CD4-positive, alpha-beta memory T cell (primary cell): ENCODE results near the gene DSTN. TPM values are rescaled to one million over a fixed set of nuclear protein-coding genes. Genes with fewer than 3 reads are reported as not detected.

Experiments
- CTCF ChIA-PET: fragments of 350-600 bp; sonication (Branson Sonifier 250); formaldehyde crosslinking; loops from one replicate; lab custom pipeline; 2021; ENCODE audit warnings: inconsistent platforms; ENCODE audit not compliant: partially characterized antibody; lab: Charles Lee
- POLR2A ChIA-PET: fragments of 350-600 bp; sonication (Branson Sonifier 250); formaldehyde crosslinking; loops from one replicate; lab custom pipeline; 2021; ENCODE audit not compliant: partially characterized antibody; lab: Charles Lee
- DNase-seq, 5 donors: peaks; one replicate each; pipeline versions ENCODE4 v3.0.0 to v3.0.0-alpha.2; 2020 to 2022; ENCODE audit warnings: mixed read lengths in 1 of 5
- H3K27ac ChIP-seq: one replicate; pipeline ENCODE4 v1.7.0; 2013; ENCODE audit warnings: low read depth, low read length
- H3K27me3 ChIP-seq: 2 replicates; pipeline ENCODE4 v1.7.0; 2013; ENCODE audit warnings: mild to moderate bottlenecking, low read length, moderate library complexity; ENCODE audit not compliant: insufficient read depth
- H3K36me3 ChIP-seq: 2 replicates; pipeline ENCODE4 v1.7.0; 2013; ENCODE audit warnings: mild to moderate bottlenecking, low read length, moderate library complexity; ENCODE audit not compliant: insufficient read depth
- H3K4me1 ChIP-seq: 2 replicates; pipeline ENCODE4 v1.7.0; 2013; ENCODE audit warnings: mild to moderate bottlenecking, low read length, moderate library complexity; ENCODE audit not compliant: insufficient read depth
- H3K4me3 ChIP-seq, 2 donors: one replicate each; pipeline ENCODE4 v1.7.0; 2013; ENCODE audit warnings: low read length in 2 of 2, mild to moderate bottlenecking in 1 of 2
- H3K9me3 ChIP-seq, 2 donors: one replicate each; pipeline ENCODE4 v1.7.0; 2013; ENCODE audit warnings: low read length in 2 of 2, control low read depth in 1 of 2; ENCODE audit not compliant: control insufficient read depth in 1 of 2
- H3K27ac Mint-ChIP-seq, 7 donors: one replicate each; pipeline ENCODE4 v1.8.0; 2020 to 2021; ENCODE audit warnings: mixed read lengths in 7 of 7, mild to moderate bottlenecking in 6 of 7, inconsistent platforms in 3 of 7, moderate library complexity in 3 of 7
- H3K27me3 Mint-ChIP-seq, 2 donors: one replicate each; pipeline ENCODE4 v1.8.0; 2020 to 2021; ENCODE audit warnings: mixed read lengths in 2 of 2
- H3K36me3 Mint-ChIP-seq, 2 donors: one replicate each; pipeline ENCODE4 v1.8.0; 2020 to 2021; ENCODE audit warnings: mixed read lengths in 2 of 2, inconsistent platforms in 1 of 2, mild to moderate bottlenecking in 1 of 2
- H3K4me1 Mint-ChIP-seq, 4 donors: one replicate each; pipeline ENCODE4 v1.8.0; 2020 to 2021; ENCODE audit warnings: mixed read lengths in 4 of 4, mild to moderate bottlenecking in 1 of 4
- H3K4me3 Mint-ChIP-seq, 8 donors: one replicate each; pipeline ENCODE4 v1.8.0; 2020 to 2021; ENCODE audit warnings: mixed read lengths in 8 of 8, mild to moderate bottlenecking in 7 of 8, moderate library complexity in 6 of 8, inconsistent platforms in 3 of 8
- H3K9me3 Mint-ChIP-seq, 8 donors: one replicate each; pipeline ENCODE4 v1.8.0; 2020 to 2021; ENCODE audit warnings: mixed read lengths in 8 of 8, mild to moderate bottlenecking in 5 of 8, inconsistent platforms in 3 of 8, moderate library complexity in 1 of 8
- intact Hi-C: fragments of 100-400 bp; cut with micrococcal nuclease; formaldehyde crosslinking; loops from one replicate; pipeline ENCODE4 v1.15.1; 2023
- polyA plus RNA-seq, 2 donors: library from polyadenylated mRNA; unstranded; fragments of 300-500 nt; fragmentation: Illumina TruSeq; gene quantifications; one replicate each; pipeline ENCODE4 v1.2.3, GENCODE V29; 2021
- total RNA-seq, 2 experiments: library from RNA; stranded (reverse); gene quantifications; one replicate each; pipeline ENCODE4 v1.2.3, GENCODE V29; 2021

The DSTN gene
- total and polyA plus RNA-seq, 4 experiments from 2014 or later = 43.1 to 212 (median 98.3) TPM

DNA sequence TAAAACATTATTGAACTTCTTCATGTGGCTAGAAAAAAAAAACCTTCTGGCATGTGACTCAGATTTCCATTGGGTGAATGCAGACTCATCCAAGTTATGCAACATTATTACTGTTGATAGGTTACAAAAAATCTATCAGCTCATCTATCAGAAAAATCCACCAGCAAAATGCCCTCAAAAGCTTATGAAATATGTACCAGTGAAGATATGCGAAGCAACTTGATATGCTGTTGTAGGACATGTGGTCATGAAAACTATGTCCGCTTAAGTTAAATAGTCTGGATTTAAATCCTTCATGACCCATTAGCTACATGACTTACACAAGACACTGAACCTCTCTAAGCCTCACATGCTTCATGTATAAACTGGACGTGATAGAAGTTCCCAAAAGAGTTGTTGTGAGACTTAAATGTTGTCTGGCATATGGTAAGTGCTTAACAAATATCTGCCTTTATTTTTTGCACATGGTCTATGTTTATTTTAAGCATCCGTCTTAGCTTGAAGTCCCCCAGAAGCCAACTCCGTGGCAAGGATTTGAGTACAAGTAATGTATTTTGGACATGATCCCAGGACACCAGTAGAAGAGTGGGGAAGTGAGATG, 26.2 kb upstream of the DSTN start:
- H3K4me3 ChIP-seq = no peak overlapping the region
- no peaks in the 10 kb centered on the region for H3K36me3 ChIP-seq
- ChIA-PET POLR2A (no interaction called here), CTCF (interaction anchor here (0.6 to 0.9 kb wide), 3 partner anchors 59 to 460 kb away, joined by 3 read pairs; partner anchors contain the start of gene RRBP1)
- peaks cover 12 to 15% of the 10 kb centered on the region in 2 donors for H3K27me3 Mint-ChIP-seq
- H3K36me3 Mint-ChIP-seq = no peaks in the 10 kb centered on the region
- no peaks in the 10 kb centered on the region for H3K4me1 Mint-ChIP-seq
- intact Hi-C loops = no loop called here
- H3K4me1 ChIP-seq = no peaks in the 10 kb centered on the region
- DNase-seq = no peak
- no peak overlapping the region for H3K27ac Mint-ChIP-seq
- no peak overlapping the region for H3K27ac ChIP-seq
- peaks cover 6% of the 10 kb centered on the region for H3K27me3 ChIP-seq
- H3K9me3 Mint-ChIP-seq = no peaks in the 10 kb centered on the region
- H3K9me3 ChIP-seq = no peaks in the 10 kb centered on the region
- H3K4me3 Mint-ChIP-seq = no peak overlapping the region

DNA sequence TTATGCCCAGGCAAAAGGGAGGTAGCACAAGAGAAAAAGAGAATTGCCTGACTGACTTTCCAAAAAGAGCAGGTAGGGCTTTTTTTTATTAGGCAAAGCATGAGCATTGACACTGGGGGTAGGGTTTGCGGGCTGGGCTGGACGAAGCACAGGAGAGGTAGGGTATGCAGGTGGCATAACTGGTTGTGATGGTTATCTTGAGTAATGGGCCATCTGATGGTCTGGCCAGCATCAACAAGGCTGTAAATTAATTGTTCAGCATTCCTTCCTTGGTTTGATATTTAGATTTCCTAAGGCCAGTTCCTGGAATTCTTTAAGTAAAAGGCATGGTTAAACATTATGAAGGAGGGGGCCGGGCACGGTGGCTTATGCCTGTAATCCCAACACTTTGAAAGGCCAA, 24.7 kb upstream of the DSTN start:
- Histone ChIP-seq H3K9me3 (no peaks in the 10 kb centered on the region), H3K36me3 (no peaks in the 10 kb centered on the region), H3K27ac (no peak overlapping the region), H3K4me3 (no peak overlapping the region), H3K27me3 (peaks cover 6% of the 10 kb centered on the region), H3K4me1 (no peaks in the 10 kb centered on the region)
- ChIA-PET CTCF (no interaction called here), POLR2A (no interaction called here)
- no peaks in the 10 kb centered on the region for H3K4me1 Mint-ChIP-seq
- DNase-seq = no peak
- no peaks in the 10 kb centered on the region for H3K9me3 Mint-ChIP-seq
- H3K36me3 Mint-ChIP-seq = no peaks in the 10 kb centered on the region
- H3K27ac Mint-ChIP-seq = no peak overlapping the region
- intact Hi-C loops = no loop called here
- H3K4me3 Mint-ChIP-seq = no peak overlapping the region
- H3K27me3 Mint-ChIP-seq = peaks cover 12 to 13% of the 10 kb centered on the region in 2 donors

DNA sequence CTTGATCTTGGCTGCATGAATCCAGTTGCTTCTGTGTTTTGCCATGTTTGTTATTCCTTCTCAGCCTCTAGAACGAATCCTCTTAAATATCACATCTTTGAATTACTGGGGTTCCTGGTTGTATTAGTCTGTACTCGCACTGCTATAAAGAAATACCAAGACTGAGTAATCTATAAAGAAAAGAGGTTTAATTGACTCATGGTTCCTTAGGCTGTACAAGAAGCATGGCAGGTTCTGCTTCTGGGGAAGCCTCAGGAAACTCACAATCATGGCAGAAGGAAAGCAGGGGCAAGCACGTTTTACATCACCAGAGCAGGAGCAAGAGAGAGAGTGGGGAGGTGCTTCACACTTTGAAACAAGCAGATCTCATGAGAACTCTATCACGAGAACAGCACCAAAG, 20.7 kb upstream of the DSTN start:
- Mint-ChIP-seq H3K27me3 (peaks cover 2 to 4% of the 10 kb centered on the region in 2 donors), H3K36me3 (no peaks in the 10 kb centered on the region), H3K27ac (no peak overlapping the region), H3K4me3 (no peak overlapping the region), H3K9me3 (no peaks in the 10 kb centered on the region), H3K4me1 (no peaks in the 10 kb centered on the region)
- H3K36me3 ChIP-seq = no peaks in the 10 kb centered on the region
- DNase-seq = no peak
- intact Hi-C loops = no loop called here
- no peaks in the 10 kb centered on the region for H3K4me1 ChIP-seq
- H3K4me3 ChIP-seq = no peak overlapping the region
- H3K9me3 ChIP-seq = no peaks in the 10 kb centered on the region
- peaks cover 3% of the 10 kb centered on the region for H3K27me3 ChIP-seq
- POLR2A ChIA-PET = no interaction called here
- H3K27ac ChIP-seq = no peak overlapping the region
- CTCF ChIA-PET = no interaction called here

DNA sequence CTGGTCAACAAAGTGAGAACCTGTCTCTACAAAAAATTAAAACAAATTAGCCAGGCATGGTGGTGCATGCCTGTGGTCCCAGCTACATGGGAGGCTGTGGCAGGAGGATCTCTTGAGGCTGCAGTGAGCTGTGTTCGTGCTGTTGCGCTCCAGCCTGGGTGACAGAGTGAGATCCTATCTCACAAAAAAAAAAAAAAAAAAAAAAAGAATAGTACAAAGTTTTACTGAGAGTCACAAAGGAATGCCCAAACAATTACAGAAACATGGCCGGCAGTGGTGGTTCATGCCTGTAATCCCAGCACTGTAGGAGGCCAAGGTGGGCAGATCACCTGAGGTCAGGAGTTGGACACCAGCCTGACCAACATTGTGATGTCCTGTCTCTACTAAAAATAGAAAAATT, 14.8 kb upstream of the DSTN start:
- no peak for DNase-seq

DNA sequence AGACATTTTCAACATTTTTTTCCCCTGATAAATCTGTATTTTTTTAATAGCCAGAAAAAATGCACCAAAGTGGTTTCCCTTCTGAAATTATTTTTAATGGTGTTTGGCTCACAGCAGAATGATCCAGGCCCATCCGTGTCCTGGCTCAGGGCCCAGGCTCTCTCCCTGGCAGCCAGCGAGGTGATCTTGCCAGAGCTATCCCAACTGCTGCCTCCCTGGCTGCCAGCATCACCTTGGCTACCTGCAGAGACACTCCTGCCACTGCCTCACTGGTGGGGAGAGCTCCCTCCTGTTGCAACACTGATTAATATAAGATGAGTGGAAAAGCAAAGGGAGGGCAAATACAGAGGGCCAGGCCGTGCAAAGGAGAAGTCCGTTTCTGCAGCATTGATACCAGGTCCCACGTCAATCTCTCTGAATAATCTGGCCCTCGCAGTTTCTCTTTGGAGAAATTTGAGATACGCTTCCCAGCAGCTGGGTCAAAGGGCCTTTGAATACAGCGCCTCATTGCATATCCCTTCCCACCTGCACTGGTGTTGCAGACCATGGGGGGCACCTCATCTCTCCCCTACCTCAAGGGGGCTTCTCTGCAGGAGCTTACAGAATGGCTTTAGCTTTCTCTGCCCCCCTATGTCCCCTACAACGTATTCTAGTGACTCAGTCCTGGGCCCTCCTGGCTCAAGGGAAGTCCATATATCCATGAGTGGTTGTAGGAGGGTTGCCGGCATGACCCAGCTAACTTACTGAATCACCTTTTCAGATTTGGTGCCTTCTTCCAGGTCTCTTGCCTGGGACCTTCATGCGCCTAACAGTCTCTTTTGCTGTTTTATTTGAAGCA, 12.8 kb upstream of the DSTN start:
- Mint-ChIP-seq H3K9me3 (no peaks in the 10 kb centered on the region), H3K36me3 (no peaks in the 10 kb centered on the region), H3K27me3 (no peaks in the 10 kb centered on the region), H3K27ac (peak overlapping the region in 1 of 7 donors; percentile 26), H3K4me1 (peaks cover 3 to 9% (median 4%) of the 10 kb centered on the region in 4 donors), H3K4me3 (no peak overlapping the region)
- no peak for DNase-seq
- Histone ChIP-seq H3K4me1 (no peaks in the 10 kb centered on the region), H3K27ac (no peak overlapping the region), H3K4me3 (no peak overlapping the region), H3K36me3 (no peaks in the 10 kb centered on the region), H3K27me3 (no peaks in the 10 kb centered on the region), H3K9me3 (no peaks in the 10 kb centered on the region)
- ChIA-PET POLR2A (interaction anchor here (1.2 to 2.5 kb wide), 2 partner anchors 13 to 53 kb away, joined by 4 to 8 read pairs; partner anchors contain the start of gene DSTN), CTCF (interaction anchor here (1.2 kb wide), 1 partner anchor 341 kb away, joined by 3 read pairs; no protein-coding TSS in a partner anchor)
- intact Hi-C loops = no loop called here

More for the DNA sequence above, 14.8 kb upstream of the DSTN start:
- H3K27me3 Mint-ChIP-seq = no peaks in the 10 kb centered on the region
- no peaks in the 10 kb centered on the region for H3K9me3 Mint-ChIP-seq
- Histone ChIP-seq H3K27me3 (no peaks in the 10 kb centered on the region), H3K4me3 (no peak overlapping the region), H3K36me3 (no peaks in the 10 kb centered on the region), H3K27ac (no peak overlapping the region), H3K4me1 (no peaks in the 10 kb centered on the region), H3K9me3 (no peaks in the 10 kb centered on the region)
- ChIA-PET CTCF (no interaction called here), POLR2A (no interaction called here)
- intact Hi-C loops = no loop called here
- no peaks in the 10 kb centered on the region for H3K36me3 Mint-ChIP-seq
- H3K27ac Mint-ChIP-seq = no peak overlapping the region
- no peak overlapping the region for H3K4me3 Mint-ChIP-seq
- peaks cover 3 to 9% (median 4%) of the 10 kb centered on the region in 4 donors for H3K4me1 Mint-ChIP-seq

DNA sequence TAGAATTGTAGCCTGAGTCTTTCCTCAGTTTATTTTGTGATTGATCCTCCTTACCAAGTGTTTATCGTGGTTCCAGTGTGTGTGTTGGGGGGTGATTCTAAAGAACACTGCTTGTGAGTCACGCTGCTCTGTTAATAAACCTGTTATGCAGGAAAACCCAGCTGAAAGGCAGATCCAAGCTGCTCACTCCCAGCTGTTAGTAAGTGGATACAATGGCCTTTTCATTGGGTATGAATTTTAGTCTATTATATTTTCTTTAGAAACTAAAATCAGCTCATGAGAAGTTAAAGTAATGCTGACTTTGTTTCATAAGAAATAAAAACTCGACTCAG, 12.2 kb upstream of the DSTN start:
- Histone ChIP-seq H3K4me3 (no peak overlapping the region), H3K4me1 (no peaks in the 10 kb centered on the region), H3K27ac (no peak overlapping the region), H3K27me3 (no peaks in the 10 kb centered on the region), H3K36me3 (no peaks in the 10 kb centered on the region), H3K9me3 (no peaks in the 10 kb centered on the region)
- CTCF ChIA-PET = interaction anchor here (1.2 kb wide), 1 partner anchor 340 kb away, joined by 3 read pairs; no protein-coding TSS in a partner anchor
- POLR2A ChIA-PET = interaction anchor here (1.2 to 2.5 kb wide), 2 partner anchors 13 to 53 kb away, joined by 4 to 8 read pairs; partner anchors contain the start of gene DSTN
- intact Hi-C loops = no loop called here
- peak overlapping the region in 1 of 7 donors; percentile 26 for H3K27ac Mint-ChIP-seq
- H3K4me1 Mint-ChIP-seq = peaks cover 3 to 9% (median 4%) of the 10 kb centered on the region in 4 donors
- H3K4me3 Mint-ChIP-seq = no peak overlapping the region
- no peaks in the 10 kb centered on the region for H3K9me3 Mint-ChIP-seq
- DNase-seq = no peak
- no peaks in the 10 kb centered on the region for H3K27me3 Mint-ChIP-seq
- H3K36me3 Mint-ChIP-seq = no peaks in the 10 kb centered on the region

DNA sequence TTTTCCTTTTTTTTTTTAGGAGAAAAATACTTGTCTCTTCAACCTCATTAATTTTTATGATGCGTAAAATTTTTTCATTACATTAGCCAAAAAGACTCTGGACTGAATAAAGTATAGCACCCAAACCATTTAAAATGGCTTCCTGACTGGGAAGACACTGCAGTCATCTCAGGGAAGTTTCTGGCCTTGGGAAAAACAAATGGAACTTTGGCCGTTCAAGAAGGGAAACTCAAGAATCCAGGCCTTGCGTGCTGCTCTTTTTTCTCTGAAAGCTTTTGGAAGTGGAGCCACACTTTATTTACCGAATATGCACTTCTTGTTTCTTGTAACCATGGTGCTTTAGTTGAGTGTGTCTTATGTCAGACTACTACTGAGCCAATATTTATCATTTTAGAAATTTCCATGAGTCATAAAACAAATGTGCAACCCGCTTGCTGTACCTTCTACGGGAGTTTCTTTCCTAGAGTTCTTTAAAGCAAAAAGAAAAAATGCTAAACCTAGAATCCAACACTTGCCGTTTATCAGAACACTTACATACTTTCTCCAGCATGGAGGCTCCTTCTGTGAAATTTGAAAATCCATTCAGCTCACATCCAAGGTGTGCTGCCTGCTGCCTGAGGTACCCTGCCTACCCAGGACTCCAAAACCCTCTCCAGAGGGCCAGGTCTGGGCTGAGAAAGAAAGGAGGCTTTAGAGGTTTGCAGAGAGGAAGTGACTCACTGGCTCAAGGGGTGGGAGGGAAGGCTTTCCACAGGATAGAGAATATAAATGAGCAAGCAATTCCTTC, 11.5 kb upstream of the DSTN start:
- H3K36me3 ChIP-seq = no peaks in the 10 kb centered on the region
- no peaks in the 10 kb centered on the region for H3K4me1 ChIP-seq
- POLR2A ChIA-PET = interaction anchor here (1.2 to 2.5 kb wide), 2 partner anchors 12 to 52 kb away, joined by 4 to 8 read pairs; partner anchors contain the start of gene DSTN
- peaks cover 3 to 9% (median 4%) of the 10 kb centered on the region in 4 donors for H3K4me1 Mint-ChIP-seq
- H3K27me3 Mint-ChIP-seq = no peaks in the 10 kb centered on the region
- H3K27me3 ChIP-seq = no peaks in the 10 kb centered on the region
- no peaks in the 10 kb centered on the region for H3K9me3 ChIP-seq
- H3K4me3 Mint-ChIP-seq = no peak overlapping the region
- no peak overlapping the region for H3K27ac ChIP-seq
- CTCF ChIA-PET = no interaction called here
- H3K4me3 ChIP-seq = no peak overlapping the region
- no peaks in the 10 kb centered on the region for H3K36me3 Mint-ChIP-seq
- peak in 1 of 5 donors; percentile 43 for DNase-seq
- H3K27ac Mint-ChIP-seq = peak overlapping the region in 2 of 7 donors; percentile 8 to 17
- intact Hi-C loops = no loop called here
- H3K9me3 Mint-ChIP-seq = no peaks in the 10 kb centered on the region
